OCI-LY3 (cell line): ENCODE measurements around the gene BTRC.

ENCODE experiments used
- H2AFZ ChIP-seq: fragments of 200-600, 300-600 bp; shearing (Covaris generic); 2 replicates; pipeline ENCODE4 v1.6.0; 2014; ENCODE audit warnings: antibody characterized with exemption, low read depth, low read length
- H3K27ac ChIP-seq: fragments of 200-600, 300-600 bp; sonication (generic); 2 replicates; pipeline ENCODE4 v1.5.1; 2014; ENCODE audit warnings: mild to moderate bottlenecking, low read length, moderate library complexity, mixed read lengths
- H3K27me3 ChIP-seq: fragments of 200-600, 300-600 bp; sonication (generic); 2 replicates; pipeline ENCODE4 v1.6.1; 2014; ENCODE audit warnings: low read depth, low read length, mixed read lengths
- H3K36me3 ChIP-seq: fragments of 200-600, 300-600 bp; sonication (generic); replicated peaks from 2 replicates; pipeline ENCODE3; 2014; ENCODE audit warnings: low read depth, low read length, mixed read lengths
- H3K4me1 ChIP-seq: fragments of 300-600, 200-600 bp; sonication (generic); 2 replicates; pipeline ENCODE4 v1.6.1; 2014; ENCODE audit warnings: low read length, mixed read lengths
- H3K4me2 ChIP-seq: fragments of 200-600, 300-600 bp; sonication (generic); 2 replicates; pipeline ENCODE4 v1.6.1; 2014; ENCODE audit warnings: low read length, mixed read lengths
- H3K4me3 ChIP-seq: fragments of 300-600, 200-600 bp; sonication (generic); 2 replicates; pipeline ENCODE4 v1.5.1; 2014; ENCODE audit warnings: antibody characterized with exemption, mild to moderate bottlenecking, low read length, moderate library complexity
- H3K79me2 ChIP-seq: fragments of 300-600, 200-600 bp; shearing (Covaris generic); 2 replicates; pipeline ENCODE4 v1.6.1; 2014; ENCODE audit warnings: mild to moderate bottlenecking, low read length, mixed read lengths
- H3K9ac ChIP-seq: fragments of 300-600, 200-600 bp; shearing (Covaris generic); 2 replicates; pipeline ENCODE4 v1.6.0; 2014; ENCODE audit warnings: mild to moderate bottlenecking, low read length, moderate library complexity
- H3K9me3 ChIP-seq: fragments of 200-600, 300-600 bp; shearing (Covaris generic); 2 replicates; pipeline ENCODE4 v1.6.1; 2014; ENCODE audit warnings: low read length, mixed read lengths; ENCODE audit not compliant: insufficient read depth
- H4K20me1 ChIP-seq: fragments of 200-600, 300-600 bp; sonication (generic); 2 replicates; pipeline ENCODE4 v1.6.1; 2016; ENCODE audit warnings: low read length, mixed read lengths; ENCODE audit not compliant: insufficient read depth
- CTCF ChIP-seq: fragments of 200-600, 300-600 bp; sonication (generic); IDR thresholded peaks from 2 replicates; pipeline ENCODE4 v1.5.1; 2014; ENCODE audit warnings: antibody characterized with exemption, low read length, low read depth
- EZH2phosphoT487 ChIP-seq: fragments of 200-600 bp; shearing (Covaris generic); IDR thresholded peaks from 2 replicates; pipeline ENCODE4 v1.6.1; 2018; ENCODE audit warnings: antibody characterized with exemption, mixed run types, low read depth

The BTRC gene

GRCh38 chr10:101565936-101566332 is 212.0 kb downstream of the BTRC start:
- TF ChIP-seq CTCF = no peak
- TF ChIP-seq EZH2phosphoT487 = no peak
- no peaks in the 10 kb centered on the region for H3K36me3 ChIP-seq
- peaks cover 14% of the 10 kb centered on the region; the same call in 1 of the 2 replicates for H3K27me3 ChIP-seq
- no peak overlapping the region for H3K4me2 ChIP-seq
- no peak overlapping the region for H3K27ac ChIP-seq
- no peaks in the 10 kb centered on the region for H4K20me1 ChIP-seq
- no peaks in the 10 kb centered on the region for H3K79me2 ChIP-seq
- H3K9me3 ChIP-seq = no peaks in the 10 kb centered on the region
- H3K4me1 ChIP-seq = no peaks in the 10 kb centered on the region; the same call in 1 of the 2 replicates
- H3K4me3 ChIP-seq = no peak overlapping the region
- H3K9ac ChIP-seq = no peak overlapping the region
- no peak overlapping the region for H2AFZ ChIP-seq

- no peak overlapping the region for H3K4me2 ChIP-seq
- no peak for TF ChIP-seq EZH2phosphoT487
- no peak for TF ChIP-seq CTCF
- H3K36me3 ChIP-seq = no peaks in the 10 kb centered on the region
- H2AFZ ChIP-seq = no peak overlapping the region
- H4K20me1 ChIP-seq = no peaks in the 10 kb centered on the region
- H3K27ac ChIP-seq = no peak overlapping the region
- no peaks in the 10 kb centered on the region for H3K79me2 ChIP-seq
- no peaks in the 10 kb centered on the region for H3K9me3 ChIP-seq
- H3K9ac ChIP-seq = no peak overlapping the region
- peaks cover 14% of the 10 kb centered on the region; the same call in 1 of the 2 replicates for H3K27me3 ChIP-seq
- H3K4me3 ChIP-seq = no peak overlapping the region
- H3K4me1 ChIP-seq = no peaks in the 10 kb centered on the region; the same call in 1 of the 2 replicates
These were observed 212.6 kb downstream of the BTRC start for GRCh38 chr10:101566333-101567164.

- TF ChIP-seq EZH2phosphoT487 (no peak), CTCF (no peak)
- Histone ChIP-seq H3K4me2 (no peak overlapping the region), H3K4me3 (no peak overlapping the region)
These were observed 213.4 kb downstream of the BTRC start for GRCh38 chr10:101567165-101568006.

GRCh38 chr10:101568054-101568745 is 214.2 kb downstream of the BTRC start:
- H3K9me3 ChIP-seq = no peaks in the 10 kb centered on the region
- H3K27me3 ChIP-seq = peaks cover 14% of the 10 kb centered on the region; the same call in 1 of the 2 replicates
- H3K9ac ChIP-seq = no peak overlapping the region
- no peak overlapping the region for H3K4me2 ChIP-seq
- no peaks in the 10 kb centered on the region for H3K36me3 ChIP-seq
- H2AFZ ChIP-seq = no peak overlapping the region
- TF ChIP-seq CTCF (no peak), EZH2phosphoT487 (no peak)
- no peaks in the 10 kb centered on the region; the same call in 1 of the 2 replicates for H3K4me1 ChIP-seq
- H4K20me1 ChIP-seq = no peaks in the 10 kb centered on the region
- no peaks in the 10 kb centered on the region for H3K79me2 ChIP-seq
- H3K4me3 ChIP-seq = no peak overlapping the region
- H3K27ac ChIP-seq = no peak overlapping the region

More at GRCh38 chr10:101567165-101568006, 213.4 kb downstream of the BTRC start:
- Histone ChIP-seq H3K79me2 (no peaks in the 10 kb centered on the region), H2AFZ (no peak overlapping the region), H3K9me3 (no peaks in the 10 kb centered on the region), H3K27ac (no peak overlapping the region), H3K9ac (no peak overlapping the region), H4K20me1 (no peaks in the 10 kb centered on the region), H3K27me3 (peaks cover 14% of the 10 kb centered on the region; the same call in 1 of the 2 replicates), H3K4me1 (no peaks in the 10 kb centered on the region; the same call in 1 of the 2 replicates), H3K36me3 (no peaks in the 10 kb centered on the region)
